ENCODE data around the gene PNPLA6. TPM values are rescaled to one million over a fixed set of nuclear protein-coding genes. Genes with fewer than 3 reads are reported as not detected.

The PNPLA6 gene
- total RNA-seq, 1 experiment from 2014 or later, result 175 TPM

- no peak for DNase-seq
- no peaks in the 10 kb centered on the region for H3K9me3 ChIP-seq
- H3K36me3 ChIP-seq, result peaks cover 63% of the 10 kb centered on the region
- H3K4me3 ChIP-seq, result no peak overlapping the region
- H3K27me3 ChIP-seq, result no peaks in the 10 kb centered on the region
Measured at GRCh38 chr19:7541828-7542443, 6.4 kb downstream of the PNPLA6 start.

GRCh38 chr19:7542556-7543348 lies 7.2 kb downstream of the PNPLA6 start:
- Histone ChIP-seq H3K27me3 (no peaks in the 10 kb centered on the region), H3K4me3 (no peak overlapping the region), H3K9me3 (no peaks in the 10 kb centered on the region), H3K36me3 (peaks cover 55% of the 10 kb centered on the region)
- no peak for DNase-seq

GRCh38 chr19:7544626-7545025 lies 9.1 kb downstream of the PNPLA6 start:
- no peaks in the 10 kb centered on the region for H3K9me3 ChIP-seq
- H3K36me3 ChIP-seq, result peaks cover 39% of the 10 kb centered on the region
- no peaks in the 10 kb centered on the region for H3K27me3 ChIP-seq
- no peak overlapping the region for H3K4me3 ChIP-seq
- DNase-seq, result no peak

- no peak for DNase-seq
- Histone ChIP-seq H3K27me3 (no peaks in the 10 kb centered on the region), H3K36me3 (peaks cover 43% of the 10 kb centered on the region), H3K4me3 (no peak overlapping the region), H3K9me3 (no peaks in the 10 kb centered on the region)
Measured at GRCh38 chr19:7545300-7545699, 9.8 kb downstream of the PNPLA6 start.

GRCh38 chr19:7545904-7546303 lies 10.4 kb downstream of the PNPLA6 start:
- H3K27me3 ChIP-seq, result no peaks in the 10 kb centered on the region
- H3K4me3 ChIP-seq, result no peak overlapping the region
- DNase-seq, result no peak
- peaks cover 44% of the 10 kb centered on the region for H3K36me3 ChIP-seq
- no peaks in the 10 kb centered on the region for H3K9me3 ChIP-seq

- no peak for DNase-seq
- Histone ChIP-seq H3K4me3 (no peak overlapping the region), H3K36me3 (peaks cover 41% of the 10 kb centered on the region), H3K27me3 (no peaks in the 10 kb centered on the region), H3K9me3 (no peaks in the 10 kb centered on the region)
Measured at GRCh38 chr19:7547159-7547558, 11.6 kb downstream of the PNPLA6 start.

- Histone ChIP-seq H3K27me3 (no peaks in the 10 kb centered on the region), H3K9me3 (no peaks in the 10 kb centered on the region), H3K4me3 (no peak overlapping the region), H3K36me3 (peaks cover 29% of the 10 kb centered on the region)
- no peak for DNase-seq
Measured at GRCh38 chr19:7549429-7550148, 14.1 kb downstream of the PNPLA6 start.

GRCh38 chr19:7550169-7550770 lies 14.8 kb downstream of the PNPLA6 start:
- H3K4me3 ChIP-seq, result no peak overlapping the region
- H3K9me3 ChIP-seq, result no peaks in the 10 kb centered on the region
- peaks cover 31% of the 10 kb centered on the region for H3K36me3 ChIP-seq
- no peak for DNase-seq
- no peaks in the 10 kb centered on the region for H3K27me3 ChIP-seq

GRCh38 chr19:7550987-7551761 lies 15.7 kb downstream of the PNPLA6 start:
- Histone ChIP-seq H3K9me3 (no peaks in the 10 kb centered on the region), H3K27me3 (no peaks in the 10 kb centered on the region), H3K4me3 (no peak overlapping the region), H3K36me3 (peaks cover 35% of the 10 kb centered on the region)
- no peak for DNase-seq

- Histone ChIP-seq H3K4me3 (no peak overlapping the region), H3K27me3 (no peaks in the 10 kb centered on the region), H3K9me3 (no peaks in the 10 kb centered on the region), H3K36me3 (peaks cover 46% of the 10 kb centered on the region)
- DNase-seq, result no peak
Measured at GRCh38 chr19:7552781-7553180, 17.3 kb downstream of the PNPLA6 start.

GRCh38 chr19:7554565-7554964 lies 19.0 kb downstream of the PNPLA6 start:
- H3K36me3 ChIP-seq, result peaks cover 60% of the 10 kb centered on the region
- DNase-seq, result no peak
- H3K9me3 ChIP-seq, result no peaks in the 10 kb centered on the region
- no peaks in the 10 kb centered on the region for H3K27me3 ChIP-seq
- no peak overlapping the region for H3K4me3 ChIP-seq

GRCh38 chr19:7554990-7555864 lies 19.7 kb downstream of the PNPLA6 start:
- no peak overlapping the region for H3K4me3 ChIP-seq
- H3K9me3 ChIP-seq, result no peaks in the 10 kb centered on the region
- DNase-seq, result no peak
- H3K27me3 ChIP-seq, result no peaks in the 10 kb centered on the region
- peaks cover 58% of the 10 kb centered on the region for H3K36me3 ChIP-seq

- Histone ChIP-seq H3K4me3 (no peak overlapping the region), H3K36me3 (peaks cover 48% of the 10 kb centered on the region)
- no peak for DNase-seq
Measured at GRCh38 chr19:7556696-7557315, 21.3 kb downstream of the PNPLA6 start.

GRCh38 chr19:7558667-7559066 lies 23.1 kb downstream of the PNPLA6 start:
- no peaks in the 10 kb centered on the region for H3K9me3 ChIP-seq
- DNase-seq, result no peak
- no peak overlapping the region for H3K4me3 ChIP-seq
- no peaks in the 10 kb centered on the region for H3K27me3 ChIP-seq
- H3K36me3 ChIP-seq, result peaks cover 43% of the 10 kb centered on the region

More at GRCh38 chr19:7556696-7557315, 21.3 kb downstream of the PNPLA6 start:
- no peaks in the 10 kb centered on the region for H3K27me3 ChIP-seq
- H3K9me3 ChIP-seq, result no peaks in the 10 kb centered on the region

- H3K4me3 ChIP-seq, result no peak overlapping the region
- no peak for DNase-seq
- no peaks in the 10 kb centered on the region for H3K27me3 ChIP-seq
- H3K9me3 ChIP-seq, result no peaks in the 10 kb centered on the region
- H3K36me3 ChIP-seq, result peaks cover 43% of the 10 kb centered on the region
Measured at GRCh38 chr19:7559102-7559501, 23.6 kb downstream of the PNPLA6 start.

All from MG63 (cell line).